Activated CD8-positive, alpha-beta memory T cell treated with anti-CD3 and anti-CD28 coated beads for 36 hours (primary cell): Measurements from ENCODE around the gene ATAD3A. TPM values are rescaled to one million over a fixed set of nuclear protein-coding genes. Genes with fewer than 3 reads are reported as not detected.

Source experiments
- CTCF ChIA-PET: fragments of 350-600 bp; sonication (Branson Sonifier 250); formaldehyde crosslinking; loops from one replicate; lab custom pipeline; 2021; ENCODE audit warnings: antibody characterized with exemption; lab: Charles Lee
- POLR2A ChIA-PET: fragments of 350-600 bp; sonication (Branson Sonifier 250); formaldehyde crosslinking; loops from one replicate; lab custom pipeline; 2021; ENCODE audit warnings: antibody characterized with exemption; lab: Charles Lee
- total RNA-seq, 2 experiments: library from RNA; stranded (reverse); gene quantifications; one replicate each; pipeline ENCODE4 v1.2.3, GENCODE V29; 2021

Gene ATAD3A
- total RNA-seq, 2 experiments from 2014 or later: 92.8 to 97.5 TPM

- POLR2A ChIA-PET: no interaction called here
- CTCF ChIA-PET: interaction anchor here (1.4 kb wide), 1 partner anchor 11 kb away, joined by 5 read pairs; no protein-coding TSS in a partner anchor
Observed at GRCh38 chr1:1535201-1536018, 23.4 kb downstream of the ATAD3A start.

DNA sequence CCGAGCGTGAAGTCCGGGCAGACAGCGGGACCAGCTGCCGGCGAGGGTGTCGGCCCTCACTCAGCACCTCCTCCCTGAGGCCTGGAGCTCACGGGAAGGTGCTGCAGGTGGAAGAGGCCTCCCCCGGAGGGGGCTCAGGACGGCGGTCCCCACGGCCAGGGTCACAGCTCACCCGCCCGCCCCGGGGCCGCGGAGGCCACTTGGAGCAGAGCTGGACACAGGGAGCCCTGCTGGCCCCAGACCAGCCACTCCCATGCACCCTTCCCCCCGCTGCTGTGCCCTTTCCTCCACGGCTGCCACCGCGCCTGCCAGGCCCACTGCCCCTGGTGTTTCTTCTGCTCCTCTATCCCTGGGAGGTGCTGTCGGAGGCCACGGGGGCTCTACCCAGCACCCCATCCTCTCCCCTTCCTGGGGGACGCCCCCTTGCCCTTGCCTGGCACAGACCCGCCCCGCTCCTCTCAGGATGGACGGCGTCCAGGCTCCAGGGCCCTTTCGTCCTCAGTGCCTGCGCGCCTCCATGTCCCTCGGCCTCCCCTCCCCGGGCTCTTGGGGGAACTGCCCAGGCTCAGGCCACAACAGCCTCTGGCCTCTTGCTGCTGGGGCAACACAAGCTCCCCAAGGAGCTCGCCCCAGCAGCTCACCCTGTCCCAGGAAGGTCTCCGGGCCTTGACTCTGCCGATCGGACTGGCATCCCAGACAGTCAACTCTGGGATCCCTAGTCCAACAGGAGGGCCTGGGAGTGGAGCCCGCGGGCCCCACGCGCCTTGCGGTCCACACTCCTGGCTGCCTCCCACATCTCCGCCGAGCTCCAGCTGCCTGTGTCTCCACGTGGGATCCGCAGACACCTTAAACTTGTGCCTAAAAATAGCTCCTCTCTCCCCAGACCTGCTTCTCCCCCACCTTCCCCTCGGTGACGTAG, 24.3 kb downstream of the ATAD3A start:
- POLR2A ChIA-PET: interaction anchor here (0.6 kb wide), 1 partner anchor 21 kb away, joined by 3 read pairs; no protein-coding TSS in a partner anchor
- CTCF ChIA-PET: interaction anchor here (1.4 kb wide), 1 partner anchor 10 kb away, joined by 5 read pairs; no protein-coding TSS in a partner anchor

DNA sequence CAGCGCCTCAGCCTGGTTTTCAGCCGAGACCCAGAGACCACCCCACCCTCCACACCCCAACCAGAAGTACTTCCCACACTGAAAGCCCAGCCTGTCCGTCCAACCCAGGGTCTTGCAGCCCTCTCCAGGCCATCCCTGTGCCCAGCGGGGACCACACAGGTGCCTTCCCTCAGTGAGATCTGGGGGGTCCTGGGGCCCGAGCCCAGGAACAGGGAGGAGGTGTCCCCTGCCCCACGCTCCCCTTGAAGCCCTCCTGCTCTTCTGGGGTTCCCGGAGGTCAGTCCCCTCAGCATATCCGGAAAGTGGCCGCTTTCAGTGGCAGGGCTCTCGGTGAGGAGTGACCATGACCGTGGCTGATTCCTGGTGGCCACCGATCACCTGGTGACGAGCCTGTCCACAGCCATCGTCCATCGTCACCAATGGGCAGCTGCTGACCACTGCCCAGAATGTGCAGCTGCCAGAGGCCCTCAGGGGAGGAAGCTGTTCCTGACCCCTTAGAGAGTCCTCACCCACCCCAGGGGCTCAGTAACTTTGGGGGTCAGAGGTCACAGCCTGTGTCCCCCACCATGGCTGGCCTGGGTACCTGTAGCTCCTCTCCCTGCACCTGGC, 25.1 kb downstream of the ATAD3A start:
- CTCF ChIA-PET: interaction anchor here (1.4 kb wide), 1 partner anchor 9 kb away, joined by 5 read pairs; no protein-coding TSS in a partner anchor
- POLR2A ChIA-PET: no interaction called here

DNA sequence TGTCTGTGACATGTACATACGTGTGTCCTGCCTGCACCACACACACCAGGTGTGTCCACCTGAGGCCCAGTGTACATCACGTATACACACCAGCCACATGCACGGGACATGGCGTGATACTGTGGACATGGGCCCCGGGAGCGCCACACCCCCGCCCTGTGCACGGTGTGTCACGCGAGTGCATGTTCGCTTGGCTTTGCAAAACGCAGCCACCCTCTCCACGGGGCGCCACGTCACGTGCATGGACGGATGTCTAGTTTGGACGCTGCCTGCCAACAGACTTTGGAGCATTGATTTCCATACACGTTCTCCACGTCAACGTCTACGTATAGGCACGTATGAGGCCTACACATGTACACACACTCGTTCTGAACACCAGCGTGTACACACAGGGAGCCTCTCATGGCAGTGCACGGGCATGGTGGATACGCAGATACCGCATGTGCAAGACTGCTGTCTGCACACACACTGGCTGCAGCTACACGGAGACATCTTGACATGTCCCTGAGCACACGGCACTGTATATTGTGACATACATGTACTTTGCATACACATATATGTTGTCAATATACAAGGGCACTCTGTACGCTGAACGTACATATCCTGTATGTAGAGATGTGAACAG, 25.8 kb downstream of the ATAD3A start:
- ChIA-PET CTCF (no interaction called here), POLR2A (no interaction called here)

DNA sequence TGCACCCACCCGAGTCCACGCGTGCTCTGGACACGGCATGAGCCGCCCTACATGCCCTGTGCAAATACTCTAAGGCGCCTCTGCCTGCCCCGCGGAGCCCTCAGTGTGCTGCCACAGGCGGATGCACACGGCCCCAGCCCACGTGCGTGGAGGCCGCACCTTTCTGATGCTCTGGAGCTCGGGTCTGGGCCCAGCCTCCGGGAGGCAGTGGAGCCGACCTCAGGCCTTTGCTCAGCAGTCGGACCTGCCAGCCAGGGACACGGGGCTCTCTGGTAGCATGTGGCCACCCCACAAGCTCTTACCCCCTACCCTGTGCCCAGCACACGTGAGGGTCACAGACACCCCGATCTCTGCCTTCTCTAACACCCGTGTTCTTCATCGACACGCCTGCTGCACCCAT, 26.4 kb downstream of the ATAD3A start:
- CTCF ChIA-PET: no interaction called here
- POLR2A ChIA-PET: no interaction called here

DNA sequence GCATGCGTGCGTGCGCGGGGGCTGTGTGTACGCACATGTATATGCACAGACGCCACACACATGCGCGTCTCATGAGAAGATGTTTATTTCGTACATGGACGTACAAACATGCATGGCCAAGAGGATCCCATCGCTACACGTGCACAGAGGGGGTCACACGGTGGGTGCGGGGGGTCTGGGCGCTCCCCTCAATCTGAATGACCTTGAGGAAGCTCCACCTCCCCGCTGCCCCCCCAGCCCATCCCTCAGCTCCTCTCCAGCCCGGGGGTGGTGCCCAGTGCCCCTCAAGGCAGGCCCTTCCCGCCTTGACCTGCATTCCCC, 27.0 kb downstream of the ATAD3A start:
- POLR2A ChIA-PET: no interaction called here
- CTCF ChIA-PET: no interaction called here

GRCh38 chr1:1539310-1540089, 27.5 kb downstream of the ATAD3A start:
- ChIA-PET CTCF (no interaction called here), POLR2A (no interaction called here)

DNA sequence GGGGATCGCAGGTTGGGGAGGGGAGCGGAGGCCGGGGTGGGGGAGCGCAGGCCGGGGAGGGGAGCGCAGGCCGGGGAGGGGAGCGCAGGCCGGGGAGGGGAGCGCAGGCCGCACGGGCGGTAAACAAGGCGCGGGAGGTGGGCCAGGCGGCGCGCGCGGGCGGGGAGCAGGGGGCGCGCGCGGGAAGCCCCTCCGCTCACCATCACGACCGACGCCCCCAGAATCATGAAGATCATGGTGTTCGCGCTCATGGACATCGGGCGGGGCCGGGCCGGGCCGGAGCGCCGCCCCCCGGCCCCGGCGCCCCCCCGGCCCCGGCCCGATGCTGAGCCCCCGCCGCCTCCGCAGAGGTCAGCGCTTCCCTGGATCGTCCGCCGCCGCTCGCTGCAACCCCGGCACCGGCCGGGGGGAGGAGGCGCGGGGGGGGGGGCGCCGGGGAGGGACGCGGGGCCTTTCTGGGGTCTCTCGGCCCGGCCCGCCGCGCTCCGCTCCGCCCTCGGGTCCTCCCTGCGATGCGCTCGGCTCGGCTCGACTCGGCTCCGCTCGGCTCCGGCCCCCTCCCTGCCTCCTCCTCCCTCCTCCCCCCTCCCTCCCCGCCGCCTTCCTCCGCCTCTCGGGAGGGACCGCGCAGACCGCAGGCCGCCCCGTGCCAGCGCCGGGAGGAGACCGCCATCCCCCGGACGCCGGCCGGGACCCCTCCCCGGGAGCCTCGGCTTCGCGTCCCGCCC, 28.3 kb downstream of the ATAD3A start, which contains the start of gene TMEM240:
TMEM240 (minus strand) TSS at position 535 of the 728 bp plus-strand sequence; CDS start at position 257, 278 bp downstream.
- ChIA-PET CTCF (no interaction called here), POLR2A (no interaction called here)

DNA sequence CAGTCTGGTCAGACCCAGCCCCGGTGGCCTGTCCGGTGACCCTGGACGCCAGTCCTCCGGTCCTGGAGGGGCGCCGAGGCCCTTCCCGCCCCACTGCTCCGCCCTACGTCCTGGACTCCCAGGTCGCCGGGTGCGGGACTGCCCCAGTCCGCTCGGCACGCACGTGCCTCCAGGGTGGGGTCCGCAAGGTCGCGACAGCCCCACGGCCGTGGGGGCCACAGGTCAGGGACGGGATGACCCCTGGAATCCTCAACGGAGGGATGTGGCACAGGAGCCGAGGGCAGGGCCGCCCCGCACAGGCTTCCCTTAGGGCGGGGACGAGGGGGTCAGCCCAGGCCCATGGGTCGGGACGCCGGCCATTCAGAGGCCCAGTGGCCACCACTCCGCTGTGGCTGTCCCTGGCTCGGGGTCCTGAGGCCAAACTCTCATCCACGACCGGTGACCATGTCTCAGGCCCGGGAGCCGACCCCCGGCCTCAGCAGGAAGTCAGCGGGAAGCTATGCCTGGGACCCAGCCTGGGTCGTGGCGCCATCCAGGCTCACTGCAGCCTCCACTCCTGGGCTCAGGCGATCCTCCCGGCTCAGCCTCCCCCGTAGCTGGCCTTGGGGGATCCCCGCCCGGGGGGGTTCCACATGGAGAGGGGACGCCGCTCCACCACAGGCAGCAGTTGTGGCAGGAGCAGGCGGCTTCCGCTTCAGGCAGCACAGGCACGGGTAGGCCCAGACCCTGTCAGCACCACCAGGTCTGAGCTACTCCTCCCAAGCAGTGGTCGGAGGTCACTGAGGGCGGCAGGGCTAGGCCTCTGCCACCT, 29.1 kb downstream of the ATAD3A start:
- ChIA-PET POLR2A (no interaction called here), CTCF (no interaction called here)

GRCh38 chr1:1541956-1542765, 30.2 kb downstream of the ATAD3A start:
- CTCF ChIA-PET: no interaction called here
- POLR2A ChIA-PET: no interaction called here

DNA sequence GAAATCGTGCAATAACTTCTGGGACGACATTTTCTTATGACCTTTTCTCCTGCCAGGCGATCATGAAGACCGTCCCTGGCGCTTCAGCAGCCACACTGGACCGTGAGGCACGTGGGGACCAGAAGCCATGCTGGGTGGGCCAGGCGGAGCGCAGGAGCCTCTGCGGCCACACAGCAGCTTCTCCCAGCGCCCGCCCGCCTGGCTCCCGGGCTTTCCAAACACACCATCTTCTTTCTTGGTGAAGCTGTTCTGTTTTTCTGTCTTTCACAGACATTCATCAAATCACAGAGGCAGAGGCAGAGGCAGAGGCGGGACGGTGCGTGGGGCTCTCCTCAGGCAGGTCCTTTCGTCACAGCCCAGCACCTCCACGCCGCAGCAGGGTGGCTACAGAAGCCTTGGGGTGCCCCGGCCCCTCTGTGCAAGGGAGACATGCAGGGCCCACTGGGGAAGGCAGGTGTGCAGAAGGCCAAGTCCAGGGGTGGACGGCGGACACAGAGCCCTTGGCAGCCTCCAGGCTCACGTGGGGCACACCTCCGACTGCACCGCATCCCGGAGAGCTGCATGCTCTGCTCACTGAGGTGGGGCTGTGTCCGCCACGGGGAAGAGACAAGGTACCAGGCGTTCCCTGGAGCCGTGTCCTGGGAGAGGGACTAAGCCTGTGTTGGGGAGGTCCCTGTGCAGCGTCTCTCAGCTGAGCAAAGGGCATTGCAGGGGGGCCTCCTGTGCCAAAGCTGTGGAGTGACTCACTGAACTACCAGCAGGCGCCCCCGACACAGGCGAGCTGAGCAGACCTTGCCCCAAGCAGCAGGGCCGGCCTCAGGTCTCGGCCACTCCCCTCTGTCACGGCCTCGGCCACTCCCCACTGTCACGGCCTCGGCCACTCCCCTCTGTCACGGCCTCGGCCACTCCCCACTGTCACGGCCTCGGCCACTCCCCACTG, 31.1 kb downstream of the ATAD3A start:
- CTCF ChIA-PET: no interaction called here
- POLR2A ChIA-PET: no interaction called here

DNA sequence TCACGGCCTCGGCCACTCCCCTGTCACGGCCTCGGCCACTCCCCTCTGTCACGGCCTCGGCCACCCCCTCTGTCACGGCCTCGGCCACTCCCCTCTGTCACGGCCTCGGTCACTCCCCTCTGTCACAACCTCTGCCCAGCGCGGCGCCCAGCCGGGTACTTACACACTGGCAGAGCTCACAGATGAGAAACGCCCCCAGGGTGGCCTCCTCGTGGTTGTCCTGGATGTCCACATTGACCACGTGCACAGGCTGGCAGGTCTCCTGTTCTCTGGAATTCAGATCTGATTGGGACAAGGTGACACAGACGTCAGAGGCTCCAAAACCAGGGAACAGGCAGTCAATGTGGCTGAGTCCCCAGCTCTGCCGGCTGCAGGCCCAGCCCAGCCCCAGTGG, 31.7 kb downstream of the ATAD3A start:
- ChIA-PET CTCF (no interaction called here), POLR2A (no interaction called here)

DNA sequence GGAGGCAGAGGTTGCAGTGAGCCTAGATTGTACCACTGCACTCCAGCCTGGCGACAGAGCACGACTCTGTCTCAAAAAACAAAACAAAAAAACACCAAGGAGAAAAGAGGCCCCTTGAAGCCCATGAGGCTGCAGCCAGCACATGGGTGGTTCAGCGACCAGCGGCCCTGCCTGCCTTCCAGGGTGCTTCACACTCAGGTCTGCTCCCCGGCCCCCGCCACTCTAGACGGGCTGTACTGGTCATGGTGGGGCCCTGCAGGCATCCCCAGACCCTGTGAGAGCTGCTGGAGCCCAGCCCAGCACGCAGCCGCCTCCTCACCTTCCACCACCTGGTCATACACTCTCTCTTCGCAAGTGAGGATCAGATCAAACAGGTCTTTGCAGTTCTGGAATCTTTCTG, 32.6 kb downstream of the ATAD3A start:
- ChIA-PET POLR2A (no interaction called here), CTCF (no interaction called here)

GRCh38 chr1:1545946-1546737, 34.2 kb downstream of the ATAD3A start:
- CTCF ChIA-PET: interaction anchor here (0.9 to 1.5 kb wide), 2 partner anchors 10 to 68 kb away, joined by 3 to 5 read pairs; no protein-coding TSS in a partner anchor

More at GRCh38 chr1:1545946-1546737, 34.2 kb downstream of the ATAD3A start:
- POLR2A ChIA-PET: interaction anchor here (0.9 to 1.3 kb wide), 2 partner anchors 9 to 12 kb away, joined by 3 read pairs; no protein-coding TSS in a partner anchor
